NCI-H1048 (cell line): ENCODE data around the gene NR2F1-AS1.

Experiments
- DNase-seq: peaks from one replicate; lab custom pipeline; 2025; lab: John Stamatoyannopoulos, UW

Gene NR2F1-AS1

GRCh38 chr5:93603078-93603792 is 22.2 kb upstream of the NR2F1-AS1 start:
- DNase-seq, result no peak

- DNase-seq, result no peak
These were observed 21.4 kb upstream of the NR2F1-AS1 start for GRCh38 chr5:93602241-93603077.

- no peak for DNase-seq
These were observed 20.8 kb upstream of the NR2F1-AS1 start for GRCh38 chr5:93601802-93602155.

DNA sequence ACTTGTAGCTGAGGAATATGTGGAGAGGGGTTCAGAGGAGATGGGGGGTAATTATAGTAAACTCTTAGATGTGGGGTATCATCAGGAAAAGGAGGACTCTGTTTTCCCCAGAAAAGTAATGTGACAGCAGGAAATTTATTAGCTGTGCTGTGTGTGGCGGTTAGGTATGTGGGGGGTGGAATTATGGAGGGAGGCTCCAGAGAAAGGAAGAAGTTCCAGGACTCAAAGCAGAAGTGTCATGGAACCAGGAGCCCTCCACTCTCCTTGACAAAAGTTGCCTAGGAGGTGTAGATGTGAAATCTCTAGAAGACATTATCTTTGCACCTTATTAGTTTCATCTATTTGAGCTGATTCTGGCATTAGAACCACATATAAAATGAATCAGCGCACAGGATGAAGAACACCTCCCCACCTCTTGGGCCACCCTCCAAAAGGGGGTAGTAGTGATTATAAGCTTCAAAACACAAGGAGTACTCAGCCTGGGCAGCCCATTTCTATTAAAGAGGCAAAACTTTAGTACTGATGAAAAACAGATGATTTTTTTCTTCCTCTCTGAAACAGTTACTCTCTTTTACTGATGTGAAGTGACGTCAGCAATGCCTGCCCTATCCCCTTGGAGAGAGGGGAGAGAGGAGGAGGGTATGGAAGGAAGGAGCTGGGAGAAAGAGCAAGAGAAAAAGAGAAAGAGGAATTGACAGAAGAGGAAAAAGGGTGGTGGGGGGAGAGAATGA is 20.2 kb upstream of the NR2F1-AS1 start:
- DNase-seq, result no peak

- DNase-seq, result no peak
These were observed 19.5 kb upstream of the NR2F1-AS1 start for GRCh38 chr5:93600409-93601070.

DNA sequence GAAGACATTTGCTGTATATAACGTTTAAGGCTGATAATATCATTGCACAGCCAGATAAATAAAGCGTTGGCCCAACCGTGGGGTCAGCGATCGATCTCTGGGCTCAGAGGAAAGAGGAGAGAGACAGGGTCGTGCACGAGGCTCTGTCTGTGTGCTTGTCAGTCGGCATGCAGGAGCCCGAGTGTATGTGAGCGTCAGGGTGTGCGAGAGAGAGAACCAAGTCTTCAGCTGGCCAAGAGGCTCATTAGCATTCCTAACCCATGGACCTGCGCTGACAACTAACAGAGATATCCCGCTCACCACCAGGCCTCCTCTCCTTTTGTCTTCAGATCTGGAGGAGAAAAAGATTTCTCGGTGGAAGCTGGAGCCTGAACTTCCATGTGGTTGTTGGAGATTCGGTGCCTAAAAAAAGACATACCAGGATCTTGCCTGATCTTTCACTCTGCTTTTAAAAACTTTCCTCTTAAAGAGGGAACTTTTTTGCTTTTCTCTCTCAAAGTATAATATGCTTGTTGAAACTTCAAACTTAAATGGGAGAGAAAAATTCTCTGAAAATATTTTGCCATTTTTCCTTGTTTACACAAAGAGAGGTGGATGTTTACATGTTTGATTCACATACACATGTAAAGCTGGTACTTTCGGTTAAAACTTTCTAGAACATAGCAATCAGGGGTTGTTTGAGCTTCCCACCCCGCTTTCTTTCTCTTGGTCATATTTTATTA is 18.5 kb upstream of the NR2F1-AS1 start:
- DNase-seq, result no peak

GRCh38 chr5:93599001-93599379 is 18.0 kb upstream of the NR2F1-AS1 start:
- no peak for DNase-seq

GRCh38 chr5:93598091-93599000 is 17.3 kb upstream of the NR2F1-AS1 start:
- DNase-seq, result no peak

GRCh38 chr5:93596676-93597490 is 15.9 kb upstream of the NR2F1-AS1 start:
- no peak for DNase-seq

DNA sequence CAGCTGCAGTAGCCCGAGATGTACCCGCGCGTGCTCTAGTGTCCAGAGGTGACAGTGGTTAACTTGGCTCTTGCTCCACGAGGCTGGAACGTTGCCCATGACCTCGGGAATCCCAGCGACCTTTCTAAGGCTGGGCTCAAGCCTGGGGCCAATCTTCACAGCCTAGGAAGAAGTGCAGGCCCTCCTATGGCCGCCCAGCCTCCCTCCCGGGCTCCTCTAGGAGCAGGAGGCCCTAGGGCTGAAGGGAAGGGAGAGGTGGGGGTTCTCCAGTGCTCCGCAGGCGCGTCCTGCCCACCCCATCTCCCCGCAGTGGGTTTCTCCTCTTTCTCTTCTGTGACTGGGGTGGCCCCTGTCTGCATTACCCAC is 15.3 kb upstream of the NR2F1-AS1 start:
- no peak for DNase-seq

GRCh38 chr5:93595420-93596147 is 14.6 kb upstream of the NR2F1-AS1 start:
- no peak for DNase-seq

DNA sequence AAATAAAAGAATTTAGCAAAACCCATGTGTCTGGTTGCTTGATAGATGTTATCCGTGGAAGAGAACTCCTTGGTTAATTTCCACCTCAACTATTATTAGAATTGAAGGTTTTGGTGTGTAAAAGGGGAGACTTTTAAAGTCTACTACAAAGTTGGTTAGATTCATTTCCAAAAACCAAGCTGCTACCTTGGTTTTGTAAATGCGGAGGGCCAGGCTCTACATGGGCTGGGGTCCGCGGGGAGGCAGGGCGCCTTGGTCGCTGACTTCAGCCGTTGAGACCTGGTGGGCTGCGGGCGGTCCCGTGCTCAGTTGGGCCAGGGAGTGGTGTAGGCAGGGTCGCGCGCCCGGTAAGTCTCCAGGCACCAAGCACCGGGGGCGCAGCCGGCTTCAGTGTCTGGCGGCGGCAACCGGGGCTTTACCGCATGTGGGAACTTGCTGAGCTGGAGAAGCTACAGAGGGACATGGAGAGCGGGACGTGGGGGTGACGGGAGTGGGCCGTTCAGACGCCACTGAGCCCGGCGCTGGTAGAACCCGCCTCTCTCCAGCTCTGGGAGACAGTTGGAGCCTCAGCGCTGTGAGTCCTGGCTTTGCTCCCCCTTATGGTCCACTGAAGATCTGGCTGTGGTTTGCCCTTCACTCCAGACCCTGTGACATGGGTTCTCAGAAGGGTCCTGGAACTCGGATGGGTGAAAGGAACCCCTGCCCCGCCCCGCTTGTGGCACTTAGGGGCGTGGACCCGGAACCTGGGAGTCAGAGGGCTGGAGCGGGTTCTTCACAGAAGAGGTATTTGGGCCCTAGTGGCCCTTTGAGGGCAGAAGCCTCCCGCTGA is 13.8 kb upstream of the NR2F1-AS1 start:
- no peak for DNase-seq

GRCh38 chr5:93593476-93594131 is 12.6 kb upstream of the NR2F1-AS1 start:
- no peak for DNase-seq

- no peak for DNase-seq
These were observed 11.9 kb upstream of the NR2F1-AS1 start for GRCh38 chr5:93592883-93593282.

- no peak for DNase-seq
These were observed 10.4 kb upstream of the NR2F1-AS1 start for GRCh38 chr5:93591323-93591945.

DNA sequence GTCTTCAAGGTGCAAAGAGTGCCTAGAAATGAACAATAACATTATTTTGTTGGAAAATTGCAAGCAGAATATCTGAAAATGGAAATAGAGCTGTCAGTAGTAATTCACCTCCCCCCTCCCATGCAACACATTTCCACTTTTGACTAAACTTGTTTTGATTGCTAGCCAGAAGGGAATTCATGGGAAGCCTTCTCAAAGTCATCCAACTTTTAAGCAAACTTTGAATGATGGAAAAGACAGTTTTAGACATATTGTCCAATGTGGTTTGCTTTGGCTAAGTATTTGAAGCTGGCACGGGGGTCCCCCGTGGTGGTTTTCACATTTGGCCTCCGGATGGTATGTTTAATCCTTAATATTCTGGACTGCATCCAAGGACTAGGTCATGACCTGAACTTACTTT is 9.5 kb upstream of the NR2F1-AS1 start:
- no peak for DNase-seq

GRCh38 chr5:93589829-93590215 is 8.8 kb upstream of the NR2F1-AS1 start:
- no peak for DNase-seq
